ENCODE results near the gene AUTS2.

The AUTS2 gene

DNA sequence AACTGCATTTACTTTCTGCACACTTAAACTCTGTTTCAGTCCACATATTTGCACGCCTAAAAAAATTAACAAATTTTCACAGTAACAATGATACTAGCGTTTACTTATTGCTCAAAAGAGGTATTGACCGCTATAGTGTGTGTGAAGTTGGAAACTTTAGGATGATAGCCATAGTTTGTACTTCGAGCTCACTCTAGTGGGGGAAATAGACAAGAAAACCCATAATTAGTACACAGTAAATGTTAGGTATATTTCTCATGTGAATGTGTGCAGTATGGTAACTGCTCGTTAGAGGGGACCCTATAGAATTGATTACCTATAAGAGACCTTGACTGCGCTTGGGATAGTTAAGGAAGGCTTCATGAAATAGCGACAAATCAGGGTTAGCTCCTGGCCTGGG lies 238.4 kb downstream of the AUTS2 start:
- H3K4me3 ChIP-seq (ENCODE audit: low read length in 2 of 2) = no peak overlapping the region
- no peaks in the 10 kb centered on the region for H3K27me3 ChIP-seq (ENCODE audit: control insufficient read depth in 1 of 2, insufficient read depth in 2 of 2, low read length in 2 of 2)
- no peaks in the 10 kb centered on the region for H3K9me3 ChIP-seq (ENCODE audit: control insufficient read depth in 2 of 2, low read length in 2 of 2)
- H3K27ac ChIP-seq (ENCODE audit: low read length) = no peak overlapping the region
- no peaks in the 10 kb centered on the region for H3K36me3 ChIP-seq (ENCODE audit: control insufficient read depth in 2 of 2, insufficient read depth in 2 of 2, low read length in 2 of 2)
- no peak overlapping the region for H3K9ac ChIP-seq (ENCODE audit: low read length in 2 of 2)
- peaks cover 2% of the 10 kb centered on the region for H3K4me1 ChIP-seq (ENCODE audit: control insufficient read depth, insufficient read depth, low read length)

DNA sequence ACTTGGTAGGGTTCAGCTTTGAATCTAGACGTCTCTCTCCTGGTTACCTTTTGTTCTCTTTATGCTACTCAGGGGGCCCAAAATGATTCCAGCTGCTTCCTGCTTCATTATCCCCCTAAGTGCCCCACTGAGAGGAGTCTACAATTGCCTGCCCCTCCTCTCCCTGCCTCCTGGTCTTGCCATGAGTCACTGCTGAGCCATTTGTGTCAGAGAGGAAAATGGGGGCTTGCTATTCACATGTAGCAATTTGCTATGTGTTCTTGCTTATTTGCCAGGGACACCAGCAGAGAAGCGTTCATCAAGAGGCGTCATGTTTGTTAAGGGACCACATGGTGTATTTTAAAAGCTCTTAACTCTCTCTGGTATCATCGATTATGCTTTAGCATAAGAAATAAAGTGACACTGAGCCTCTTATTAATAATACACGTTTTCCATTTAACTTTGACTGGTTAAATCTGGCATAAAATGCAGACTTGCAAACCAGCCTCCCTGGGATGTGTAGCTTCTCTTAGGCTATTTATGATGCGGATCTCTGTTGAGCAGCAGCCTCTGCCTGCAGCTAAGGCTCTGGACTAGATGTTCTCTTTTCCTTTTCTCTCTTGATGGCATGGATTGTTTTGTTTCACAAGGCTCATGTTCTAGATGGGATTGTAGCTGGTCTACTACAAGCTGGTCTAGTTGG lies 239.3 kb downstream of the AUTS2 start:
- H3K9ac ChIP-seq (ENCODE audit: low read length in 2 of 2) = no peak overlapping the region

DNA sequence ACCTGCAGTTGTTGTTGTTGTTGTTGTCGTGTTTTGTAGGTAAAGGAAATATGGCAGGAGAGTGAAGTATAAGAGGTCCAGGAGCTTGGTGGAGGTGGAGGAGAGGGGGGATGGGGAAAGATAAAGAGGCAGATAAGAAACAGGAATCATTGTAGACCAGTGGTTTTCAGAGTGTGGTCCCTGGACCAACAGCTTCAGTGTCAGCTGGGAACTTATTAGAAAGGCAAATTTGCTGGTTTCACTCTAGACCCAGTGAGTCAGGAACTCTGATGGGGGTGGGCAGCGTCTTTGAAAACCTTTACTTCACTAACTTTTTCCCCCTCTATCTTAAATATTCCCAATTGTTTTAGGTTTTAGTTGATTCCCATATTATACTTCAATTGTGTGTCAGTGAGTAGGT lies 241.5 kb downstream of the AUTS2 start:
- Histone ChIP-seq H3K9me3 (ENCODE audit: control insufficient read depth in 2 of 2, low read length in 2 of 2) (no peaks in the 10 kb centered on the region), H3K9ac (ENCODE audit: low read length in 2 of 2) (no peak overlapping the region), H3K36me3 (ENCODE audit: control insufficient read depth in 2 of 2, insufficient read depth in 2 of 2, low read length in 2 of 2) (no peaks in the 10 kb centered on the region), H3K4me3 (ENCODE audit: low read length in 2 of 2) (no peak overlapping the region), H3K4me1 (ENCODE audit: control insufficient read depth, insufficient read depth, low read length) (peaks cover 2% of the 10 kb centered on the region), H3K27ac (ENCODE audit: low read length) (no peak overlapping the region), H3K27me3 (ENCODE audit: control insufficient read depth in 1 of 2, insufficient read depth in 2 of 2, low read length in 2 of 2) (no peaks in the 10 kb centered on the region)

More for the DNA sequence above, 239.3 kb downstream of the AUTS2 start:
- H3K4me3 ChIP-seq (ENCODE audit: low read length in 2 of 2) = no peak overlapping the region
- no peaks in the 10 kb centered on the region for H3K27me3 ChIP-seq (ENCODE audit: control insufficient read depth in 1 of 2, insufficient read depth in 2 of 2, low read length in 2 of 2)
- H3K27ac ChIP-seq (ENCODE audit: low read length) = no peak overlapping the region
- no peaks in the 10 kb centered on the region for H3K36me3 ChIP-seq (ENCODE audit: control insufficient read depth in 2 of 2, insufficient read depth in 2 of 2, low read length in 2 of 2)
- H3K4me1 ChIP-seq (ENCODE audit: control insufficient read depth, insufficient read depth, low read length) = peaks cover 2% of the 10 kb centered on the region
- H3K9me3 ChIP-seq (ENCODE audit: control insufficient read depth in 2 of 2, low read length in 2 of 2) = no peaks in the 10 kb centered on the region

DNA sequence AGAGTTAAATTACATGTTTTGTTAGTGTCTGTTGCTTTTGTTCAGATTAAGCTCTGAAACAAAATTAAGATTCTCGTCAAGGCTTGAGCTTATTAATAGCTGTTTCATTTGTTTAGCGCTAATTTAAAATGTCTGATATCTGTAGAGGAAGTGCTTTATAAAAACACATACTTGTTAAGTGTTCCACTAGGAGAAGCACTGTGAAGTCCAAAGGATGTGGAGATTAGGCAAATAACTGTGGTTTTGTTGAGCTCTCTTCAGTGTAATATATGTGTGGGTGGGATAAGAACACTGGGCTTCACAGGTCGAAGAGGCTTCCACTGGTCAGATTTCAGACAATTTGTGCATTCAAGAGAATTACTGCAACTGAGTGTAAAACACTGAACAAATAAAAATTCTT lies 242.0 kb downstream of the AUTS2 start:
- Histone ChIP-seq H3K9ac (ENCODE audit: low read length in 2 of 2) (no peak overlapping the region), H3K36me3 (ENCODE audit: control insufficient read depth in 2 of 2, insufficient read depth in 2 of 2, low read length in 2 of 2) (no peaks in the 10 kb centered on the region), H3K9me3 (ENCODE audit: control insufficient read depth in 2 of 2, low read length in 2 of 2) (no peaks in the 10 kb centered on the region), H3K4me1 (ENCODE audit: control insufficient read depth, insufficient read depth, low read length) (peaks cover 2% of the 10 kb centered on the region), H3K4me3 (ENCODE audit: low read length in 2 of 2) (no peak overlapping the region), H3K27ac (ENCODE audit: low read length) (no peak overlapping the region), H3K27me3 (ENCODE audit: control insufficient read depth in 1 of 2, insufficient read depth in 2 of 2, low read length in 2 of 2) (no peaks in the 10 kb centered on the region)

DNA sequence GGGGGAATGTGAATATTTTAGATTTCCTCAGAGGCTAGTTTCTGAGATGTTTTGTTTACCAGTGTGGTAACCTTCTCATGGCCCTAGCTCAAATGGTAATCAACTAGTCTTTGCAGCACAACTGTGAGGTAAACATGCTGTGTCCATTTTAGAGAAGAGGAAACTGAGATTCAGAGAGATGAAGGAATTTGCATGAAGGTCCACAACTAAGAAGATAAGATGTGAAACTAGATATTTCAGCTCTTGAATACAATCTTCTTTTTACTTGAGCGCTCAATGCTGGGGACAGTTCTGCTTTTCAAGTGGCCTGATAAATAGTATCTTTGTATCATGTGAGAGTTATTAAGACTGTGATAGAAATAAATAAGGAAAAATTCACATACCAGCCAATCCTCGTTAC lies 245.4 kb downstream of the AUTS2 start:
- Histone ChIP-seq H3K9me3 (ENCODE audit: control insufficient read depth in 2 of 2, low read length in 2 of 2) (no peaks in the 10 kb centered on the region), H3K4me3 (ENCODE audit: low read length in 2 of 2) (no peak overlapping the region), H3K4me1 (ENCODE audit: control insufficient read depth, insufficient read depth, low read length) (peaks cover 2% of the 10 kb centered on the region), H3K27ac (ENCODE audit: low read length) (no peak overlapping the region), H3K9ac (ENCODE audit: low read length in 2 of 2) (no peak overlapping the region), H3K36me3 (ENCODE audit: control insufficient read depth in 2 of 2, insufficient read depth in 2 of 2, low read length in 2 of 2) (no peaks in the 10 kb centered on the region), H3K27me3 (ENCODE audit: control insufficient read depth in 1 of 2, insufficient read depth in 2 of 2, low read length in 2 of 2) (no peaks in the 10 kb centered on the region)

DNA sequence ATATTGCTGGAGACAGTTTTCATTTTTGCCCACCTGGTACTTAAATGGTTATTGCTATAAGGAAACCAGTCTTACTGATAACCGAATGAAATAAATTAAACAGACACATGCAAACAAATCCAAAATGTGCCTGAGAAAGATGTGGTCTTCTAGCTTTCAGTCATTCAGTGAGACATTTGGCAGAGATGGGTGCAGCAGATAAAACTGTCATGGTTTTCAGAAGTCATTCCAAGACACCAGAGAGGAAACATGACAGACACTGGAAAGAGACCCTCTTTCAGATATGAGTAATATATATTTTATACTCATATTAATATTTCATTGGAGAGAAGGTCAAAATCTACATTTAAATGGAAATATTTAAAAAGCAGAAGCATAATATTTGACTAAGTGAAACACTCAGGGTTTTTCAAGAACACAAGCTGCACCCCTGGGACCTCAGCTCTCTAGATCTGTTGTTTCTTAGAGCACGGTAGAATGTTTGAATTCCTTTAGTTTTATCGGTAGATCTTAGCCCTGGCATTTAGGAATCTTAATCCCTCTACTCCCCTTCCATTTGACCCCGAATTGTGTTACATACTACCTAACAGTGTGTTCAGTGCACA lies 246.1 kb downstream of the AUTS2 start:
- Histone ChIP-seq H3K27me3 (ENCODE audit: control insufficient read depth in 1 of 2, insufficient read depth in 2 of 2, low read length in 2 of 2) (no peaks in the 10 kb centered on the region), H3K9ac (ENCODE audit: low read length in 2 of 2) (no peak overlapping the region), H3K36me3 (ENCODE audit: control insufficient read depth in 2 of 2, insufficient read depth in 2 of 2, low read length in 2 of 2) (no peaks in the 10 kb centered on the region), H3K4me1 (ENCODE audit: control insufficient read depth, insufficient read depth, low read length) (peaks cover 2% of the 10 kb centered on the region), H3K9me3 (ENCODE audit: control insufficient read depth in 2 of 2, low read length in 2 of 2) (no peaks in the 10 kb centered on the region), H3K27ac (ENCODE audit: low read length) (no peak overlapping the region), H3K4me3 (ENCODE audit: low read length in 2 of 2) (no peak overlapping the region)

DNA sequence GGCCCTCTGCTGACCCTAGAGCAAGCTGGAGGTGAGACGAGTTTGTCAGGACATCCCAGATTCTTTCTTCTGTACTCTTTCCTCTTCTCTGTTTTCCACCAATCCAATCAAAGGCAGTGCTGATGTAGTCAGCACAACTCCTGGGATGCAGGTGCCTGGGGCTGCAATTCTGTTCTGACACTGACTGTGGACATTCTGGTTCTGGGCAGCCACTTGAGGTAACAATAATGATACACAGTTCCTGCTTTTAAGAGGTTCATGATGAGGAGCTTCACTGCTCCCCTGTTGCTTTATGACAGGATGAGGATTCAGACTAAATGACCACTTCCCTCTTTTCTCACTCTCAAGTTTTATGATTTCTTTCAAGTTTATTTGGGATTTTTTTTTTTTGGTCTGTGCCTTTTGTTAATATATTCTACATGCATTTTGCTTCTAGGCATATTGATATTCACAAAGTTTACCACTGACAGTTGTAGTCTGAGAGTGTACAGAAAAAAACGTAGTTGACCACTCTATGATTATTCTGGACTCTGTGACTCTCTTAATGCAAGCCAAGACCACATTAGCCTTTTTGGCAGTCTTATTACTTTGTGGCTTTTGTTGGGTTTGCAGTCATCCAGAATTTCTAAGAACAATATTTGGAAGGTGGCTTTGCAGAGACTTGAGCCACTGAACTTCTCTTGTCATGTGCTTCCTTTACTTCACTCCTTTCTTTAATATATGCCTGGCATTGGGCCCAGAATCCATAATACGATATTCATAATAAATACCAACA lies 247.6 kb downstream of the AUTS2 start:
- H3K4me1 ChIP-seq (ENCODE audit: control insufficient read depth, insufficient read depth, low read length) = peaks cover 2% of the 10 kb centered on the region
- no peaks in the 10 kb centered on the region for H3K9me3 ChIP-seq (ENCODE audit: control insufficient read depth in 2 of 2, low read length in 2 of 2)
- no peak overlapping the region for H3K4me3 ChIP-seq (ENCODE audit: low read length in 2 of 2)
- H3K27me3 ChIP-seq (ENCODE audit: control insufficient read depth in 1 of 2, insufficient read depth in 2 of 2, low read length in 2 of 2) = no peaks in the 10 kb centered on the region
- H3K36me3 ChIP-seq (ENCODE audit: control insufficient read depth in 2 of 2, insufficient read depth in 2 of 2, low read length in 2 of 2) = no peaks in the 10 kb centered on the region
- no peak overlapping the region for H3K9ac ChIP-seq (ENCODE audit: low read length in 2 of 2)
- no peak overlapping the region for H3K27ac ChIP-seq (ENCODE audit: low read length)

DNA sequence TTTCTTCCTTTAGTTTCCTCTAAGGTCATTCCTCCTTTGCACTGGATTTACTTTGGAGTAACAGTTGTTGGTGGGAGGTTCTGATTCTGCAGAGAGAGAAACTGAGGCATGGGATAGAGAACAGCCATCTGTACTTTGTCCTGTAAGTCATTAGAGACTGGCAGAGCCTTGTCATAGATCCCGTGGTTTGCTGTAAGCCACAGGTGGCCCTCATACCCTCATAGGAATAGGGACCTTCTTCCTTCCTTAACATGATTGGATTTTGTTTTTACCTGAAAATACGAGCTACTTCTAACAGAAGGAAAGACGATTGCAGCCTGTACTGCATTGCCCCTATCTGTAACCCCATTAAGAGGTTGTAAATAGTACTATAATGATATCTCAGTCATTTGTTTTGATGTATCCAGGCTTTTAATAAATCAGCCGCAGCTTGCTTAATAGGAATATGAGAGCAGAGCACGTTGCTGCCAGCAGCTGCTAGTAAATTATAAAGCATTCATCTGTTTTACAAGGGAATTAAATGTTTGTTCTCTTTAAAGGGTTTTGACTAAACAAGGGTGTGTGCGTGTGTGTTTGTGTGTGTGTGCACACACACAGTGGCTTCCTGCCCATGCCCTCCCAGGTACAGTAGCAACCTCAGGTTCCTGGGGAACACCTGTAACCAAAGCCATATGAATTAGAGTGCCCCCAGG lies 249.8 kb downstream of the AUTS2 start:
- Histone ChIP-seq H3K9ac (ENCODE audit: low read length in 2 of 2) (no peak overlapping the region), H3K9me3 (ENCODE audit: control insufficient read depth in 2 of 2, low read length in 2 of 2) (no peaks in the 10 kb centered on the region), H3K36me3 (ENCODE audit: control insufficient read depth in 2 of 2, insufficient read depth in 2 of 2, low read length in 2 of 2) (no peaks in the 10 kb centered on the region), H3K27ac (ENCODE audit: low read length) (no peak overlapping the region), H3K4me1 (ENCODE audit: control insufficient read depth, insufficient read depth, low read length) (no peaks in the 10 kb centered on the region), H3K4me3 (ENCODE audit: low read length in 2 of 2) (no peak overlapping the region), H3K27me3 (ENCODE audit: control insufficient read depth in 1 of 2, insufficient read depth in 2 of 2, low read length in 2 of 2) (no peaks in the 10 kb centered on the region)

DNA sequence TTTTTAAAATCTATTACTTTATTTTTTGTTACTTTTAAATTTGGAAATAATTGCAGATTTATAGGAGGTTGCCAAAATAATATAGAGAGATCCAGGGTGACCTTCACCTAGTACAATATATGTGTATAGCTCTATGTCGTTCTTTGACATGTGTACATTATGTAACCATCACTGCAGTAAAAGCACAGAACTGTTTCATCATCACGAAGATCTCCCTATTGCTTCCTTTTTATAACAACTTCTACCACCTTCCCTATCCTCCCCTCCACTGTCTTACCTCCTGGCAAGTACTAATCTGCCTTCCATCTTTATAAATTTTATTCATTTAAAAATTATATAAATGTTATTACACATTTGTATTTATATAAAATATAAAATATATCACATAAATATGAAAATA lies 251.0 kb downstream of the AUTS2 start:
- no peak overlapping the region for H3K4me3 ChIP-seq (ENCODE audit: low read length in 2 of 2)
- H3K36me3 ChIP-seq (ENCODE audit: control insufficient read depth in 2 of 2, insufficient read depth in 2 of 2, low read length in 2 of 2) = no peaks in the 10 kb centered on the region
- H3K4me1 ChIP-seq (ENCODE audit: control insufficient read depth, insufficient read depth, low read length) = no peaks in the 10 kb centered on the region
- no peak overlapping the region for H3K27ac ChIP-seq (ENCODE audit: low read length)
- no peak overlapping the region for H3K9ac ChIP-seq (ENCODE audit: low read length in 2 of 2)
- no peaks in the 10 kb centered on the region for H3K9me3 ChIP-seq (ENCODE audit: control insufficient read depth in 2 of 2, low read length in 2 of 2)
- H3K27me3 ChIP-seq (ENCODE audit: control insufficient read depth in 1 of 2, insufficient read depth in 2 of 2, low read length in 2 of 2) = no peaks in the 10 kb centered on the region

DNA sequence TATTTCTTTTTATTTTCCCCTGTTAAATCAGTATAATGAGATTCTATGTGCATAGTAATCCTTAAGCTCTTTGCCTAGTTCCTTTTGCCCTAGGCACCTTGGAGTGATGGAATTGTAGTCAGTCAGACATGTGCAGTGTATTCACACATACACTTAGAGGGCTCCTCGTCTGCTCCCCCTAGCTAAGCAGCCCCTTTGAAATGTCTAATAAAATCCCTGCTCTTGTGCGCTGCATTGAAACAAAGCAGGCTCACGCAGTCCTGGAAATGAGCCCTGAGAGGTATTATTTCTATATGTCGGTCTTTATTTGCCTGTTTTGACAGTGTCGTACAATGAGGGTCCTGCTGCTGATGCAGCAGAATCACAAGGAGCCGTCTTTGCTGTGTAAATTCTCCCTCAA lies 258.7 kb downstream of the AUTS2 start:
- Histone ChIP-seq H3K4me1 (ENCODE audit: control insufficient read depth, insufficient read depth, low read length) (no peaks in the 10 kb centered on the region), H3K9me3 (ENCODE audit: control insufficient read depth in 2 of 2, low read length in 2 of 2) (no peaks in the 10 kb centered on the region), H3K4me3 (ENCODE audit: low read length in 2 of 2) (no peak overlapping the region), H3K36me3 (ENCODE audit: control insufficient read depth in 2 of 2, insufficient read depth in 2 of 2, low read length in 2 of 2) (no peaks in the 10 kb centered on the region), H3K27me3 (ENCODE audit: control insufficient read depth in 1 of 2, insufficient read depth in 2 of 2, low read length in 2 of 2) (no peaks in the 10 kb centered on the region), H3K9ac (ENCODE audit: low read length in 2 of 2) (no peak overlapping the region), H3K27ac (ENCODE audit: low read length) (no peak overlapping the region)
